Measurements from ENCODE around the gene TBC1D8. TPM values are rescaled to one million over a fixed set of nuclear protein-coding genes. Genes with fewer than 3 reads are reported as not detected.

Gene TBC1D8
- total and polyA plus RNA-seq, 3 donors from 2014 or later, result 62.2 to 125 (median 90.1) TPM

GRCh38 chr2:100976061-100976460 lies 175.1 kb downstream of the TBC1D8 start:
- no peaks in the 10 kb centered on the region for H3K27me3 ChIP-seq
- TF ChIP-seq POLR2A (IDR thresholded peaks at IDR 0.05) (no peak), CTCF (IDR thresholded peaks at IDR 0.05) (no peak)
- DNase-seq, result no peak
- WGBS, 2 donors, result 94 to 98% methylated on average over 4 to 6 of the region's 6 CpGs
- H3K27ac ChIP-seq, result no peak overlapping the region
- no peaks in the 10 kb centered on the region for H3K36me3 ChIP-seq (ENCODE audit: low read depth, missing control alignments)
- H3K4me3 ChIP-seq, result no peak overlapping the region
- no peaks in the 10 kb centered on the region for H3K9me3 ChIP-seq
- intact Hi-C loops (cut with DNase I; ENCODE audit: low total_unique reads), result no loop called here
- H3K4me1 ChIP-seq, result no peaks in the 10 kb centered on the region

- whole genome bisulfite sequencing, 2 donors, result 94 to 98% methylated on average over 7 of the region's 7 CpGs
- Histone ChIP-seq H3K4me1 (no peaks in the 10 kb centered on the region), H3K9me3 (no peaks in the 10 kb centered on the region), H3K36me3 (ENCODE audit: low read depth, missing control alignments) (no peaks in the 10 kb centered on the region), H3K27me3 (no peaks in the 10 kb centered on the region), H3K27ac (no peak overlapping the region), H3K4me3 (no peak overlapping the region)
- TF ChIP-seq CTCF (IDR thresholded peaks at IDR 0.05) (no peak), POLR2A (IDR thresholded peaks at IDR 0.05) (no peak)
- intact Hi-C loops (cut with DNase I; ENCODE audit: low total_unique reads), result no loop called here
- no peak for DNase-seq
Measured at GRCh38 chr2:100975521-100975785, 175.7 kb downstream of the TBC1D8 start.

GRCh38 chr2:100974712-100975520 lies 176.3 kb downstream of the TBC1D8 start:
- Histone ChIP-seq H3K4me1 (no peaks in the 10 kb centered on the region), H3K27ac (no peak overlapping the region), H3K4me3 (no peak overlapping the region), H3K9me3 (no peaks in the 10 kb centered on the region), H3K36me3 (ENCODE audit: low read depth, missing control alignments) (no peaks in the 10 kb centered on the region), H3K27me3 (no peaks in the 10 kb centered on the region)
- TF ChIP-seq POLR2A (IDR thresholded peaks at IDR 0.05), result no peak
- TF ChIP-seq CTCF (IDR thresholded peaks at IDR 0.05), result no peak
- no peak for DNase-seq
- intact Hi-C loops (cut with DNase I; ENCODE audit: low total_unique reads), result no loop called here
- WGBS, 2 donors, result 92 to 95% methylated on average over 21 to 22 of the region's 22 CpGs

- H3K4me3 ChIP-seq, result no peak overlapping the region
- intact Hi-C loops (cut with DNase I; ENCODE audit: low total_unique reads), result no loop called here
- H3K36me3 ChIP-seq (ENCODE audit: low read depth, missing control alignments), result no peaks in the 10 kb centered on the region
- no peaks in the 10 kb centered on the region for H3K9me3 ChIP-seq
- 86 to 90% methylated on average over 7 of the region's 7 CpGs for WGBS, 2 donors
- H3K27me3 ChIP-seq, result no peaks in the 10 kb centered on the region
- H3K27ac ChIP-seq, result no peak overlapping the region
- H3K4me1 ChIP-seq, result no peaks in the 10 kb centered on the region
- TF ChIP-seq POLR2A (IDR thresholded peaks at IDR 0.05) (no peak), CTCF (IDR thresholded peaks at IDR 0.05) (no peak)
- DNase-seq, result no peak
Measured at GRCh38 chr2:100972452-100972851, 178.7 kb downstream of the TBC1D8 start.

- Histone ChIP-seq H3K36me3 (ENCODE audit: low read depth, missing control alignments) (no peaks in the 10 kb centered on the region), H3K4me1 (no peaks in the 10 kb centered on the region), H3K27ac (no peak overlapping the region), H3K27me3 (no peaks in the 10 kb centered on the region), H3K4me3 (no peak overlapping the region), H3K9me3 (no peaks in the 10 kb centered on the region)
- no peak for TF ChIP-seq POLR2A (IDR thresholded peaks at IDR 0.05)
- no peak for TF ChIP-seq CTCF (IDR thresholded peaks at IDR 0.05)
- intact Hi-C loops (cut with DNase I; ENCODE audit: low total_unique reads), result no loop called here
- WGBS, 2 donors, result 66 to 86% methylated on average over 9 of the region's 9 CpGs
- DNase-seq, result peak; percentile 90
Measured at GRCh38 chr2:100971221-100971620, 180.0 kb downstream of the TBC1D8 start.

Measured in testis (tissue), 3 donors.